ENCODE data around the gene CIB1.

GRCh38 chr15:90270502-90271150, 36.9 kb upstream of the CIB1 start:
- TF ChIP-seq CTCF (IDR thresholded peaks at IDR 0.05) (no peak), POLR2A (IDR thresholded peaks at IDR 0.05) (no peak)
